Stimulated activated CD4-positive, alpha-beta T cell treated with anti-CD3 and anti-CD28 coated beads, Interleukin-15, amount 100 ng/mL, for 48 hours (primary cell): Measurements from ENCODE around the gene MAP2K2.
A peak's percentile ranks its signal among the peaks of the same experiment; 100 is the strongest.
"Not testable (repeated sequence)": the region's sequence is repeated elsewhere in the genome, so short reads cannot be mapped to it uniquely, and the experiment has no call there.

Source experiments
- DNase-seq, 2 donors: peaks; one replicate each; pipeline ENCODE4 v3.0.0-alpha.2; 2020; ENCODE audit warnings: low read depth in 2 of 2

Gene MAP2K2

GRCh38 chr19:4130744-4131438, 7.0 kb upstream of the MAP2K2 start:
- no peak for DNase-seq

- not testable (repeated sequence) for DNase-seq
Measured at GRCh38 chr19:4129050-4129449, 5.1 kb upstream of the MAP2K2 start.

- not testable (repeated sequence) for DNase-seq
Measured at GRCh38 chr19:4127322-4127721, 3.4 kb upstream of the MAP2K2 start.

- no peak for DNase-seq
Measured at GRCh38 chr19:4124638-4125037, 716 bp upstream of the MAP2K2 start.

- DNase-seq = no peak
Measured at GRCh38 chr19:4122480-4122879, 1.4 kb downstream of the MAP2K2 start.

- no peak for DNase-seq
Measured at GRCh38 chr19:4121815-4122214, 2.1 kb downstream of the MAP2K2 start.

GRCh38 chr19:4121273-4121612, 2.7 kb downstream of the MAP2K2 start:
- DNase-seq = no peak

GRCh38 chr19:4120559-4121272, 3.2 kb downstream of the MAP2K2 start:
- DNase-seq = no peak

GRCh38 chr19:4119763-4120162, 4.2 kb downstream of the MAP2K2 start:
- no peak for DNase-seq

- no peak for DNase-seq
Measured at GRCh38 chr19:4115818-4116385, 8.0 kb downstream of the MAP2K2 start.

- DNase-seq = peak in 1 of 2 donors; percentile 41
Measured at GRCh38 chr19:4115050-4115817, 8.7 kb downstream of the MAP2K2 start.

GRCh38 chr19:4114181-4114580, 9.7 kb downstream of the MAP2K2 start:
- DNase-seq = no peak

- DNase-seq = no peak
Measured at GRCh38 chr19:4113398-4114088, 10.4 kb downstream of the MAP2K2 start.

- no peak for DNase-seq
Measured at GRCh38 chr19:4112367-4112766, 11.6 kb downstream of the MAP2K2 start.

- DNase-seq = no peak
Measured at GRCh38 chr19:4109626-4109945, 14.3 kb downstream of the MAP2K2 start.

- no peak for DNase-seq
Measured at GRCh38 chr19:4108767-4109625, 14.9 kb downstream of the MAP2K2 start.

- DNase-seq = no peak
Measured at GRCh38 chr19:4103080-4103433, 20.9 kb downstream of the MAP2K2 start.

GRCh38 chr19:4102339-4103079, 21.4 kb downstream of the MAP2K2 start:
- DNase-seq = no peak

- DNase-seq = no peak
Measured at GRCh38 chr19:4101496-4101770, 22.5 kb downstream of the MAP2K2 start.

GRCh38 chr19:4100647-4101495, 23.1 kb downstream of the MAP2K2 start:
- no peak for DNase-seq
